ENCODE results near the gene GYS1.

Gene GYS1

GRCh38 chr19:48966541-48967345 is 26.4 kb downstream of the GYS1 start:
- FAIRE-seq (no peak), DNase-seq (ENCODE audit: insufficient read length, low spot score) (no peak)
- no peak for TF ChIP-seq POLR2A (IDR thresholded peaks at IDR 0.05; ENCODE audit: low read depth, low read length)

- no peak for DNase-seq (ENCODE audit: insufficient read length, low spot score)
- no peak for TF ChIP-seq POLR2A (IDR thresholded peaks at IDR 0.05; ENCODE audit: low read depth, low read length)
- FAIRE-seq: no peak
Measured at GRCh38 chr19:48965806-48966540, 27.1 kb downstream of the GYS1 start.

- FAIRE-seq (no peak), DNase-seq (ENCODE audit: insufficient read length, low spot score) (peak; percentile 62)
- TF ChIP-seq POLR2A (IDR thresholded peaks at IDR 0.05; ENCODE audit: low read depth, low read length): peak; percentile 97
Measured at GRCh38 chr19:48965040-48965805, 27.9 kb downstream of the GYS1 start, which contains the start of gene FTL. FTL (plus strand) TSS chr19:48965309; CDS start chr19:48965508, 199 bp downstream.

- FAIRE-seq: no peak
- TF ChIP-seq POLR2A (IDR thresholded peaks at IDR 0.05; ENCODE audit: low read depth, low read length): no peak
Measured at GRCh38 chr19:48964205-48965039, 28.7 kb downstream of the GYS1 start.

GRCh38 chr19:48963371-48964204 is 29.5 kb downstream of the GYS1 start:
- TF ChIP-seq POLR2A (IDR thresholded peaks at IDR 0.05; ENCODE audit: low read depth, low read length): no peak
- DNase-seq (ENCODE audit: insufficient read length, low spot score) (peak; percentile 55), FAIRE-seq (no peak)

More at GRCh38 chr19:48964205-48965039, 28.7 kb downstream of the GYS1 start:
- no peak for DNase-seq (ENCODE audit: insufficient read length, low spot score)

GRCh38 chr19:48962849-48963165 is 30.3 kb downstream of the GYS1 start:
- TF ChIP-seq POLR2A (IDR thresholded peaks at IDR 0.05; ENCODE audit: low read depth, low read length): no peak
- DNase-seq (ENCODE audit: insufficient read length, low spot score) (no peak), FAIRE-seq (no peak)

- DNase-seq (ENCODE audit: insufficient read length, low spot score): peak; percentile 68
- no peak; the same call in 1 of the 2 replicates for TF ChIP-seq POLR2A (IDR thresholded peaks at IDR 0.05; ENCODE audit: low read depth, low read length)
- peak; percentile 43 for FAIRE-seq
Measured at GRCh38 chr19:48962029-48962848, 30.9 kb downstream of the GYS1 start.

- DNase-seq (ENCODE audit: insufficient read length, low spot score) (no peak), FAIRE-seq (no peak)
- TF ChIP-seq POLR2A (IDR thresholded peaks at IDR 0.05; ENCODE audit: low read depth, low read length): no peak
Measured at GRCh38 chr19:48961673-48962028, 31.5 kb downstream of the GYS1 start.

GRCh38 chr19:48961051-48961649 is 32.0 kb downstream of the GYS1 start:
- TF ChIP-seq POLR2A (IDR thresholded peaks at IDR 0.05; ENCODE audit: low read depth, low read length): no peak
- DNase-seq (ENCODE audit: insufficient read length, low spot score) (no peak), FAIRE-seq (no peak)

- no peak for TF ChIP-seq POLR2A (IDR thresholded peaks at IDR 0.05; ENCODE audit: low read depth, low read length)
- DNase-seq (ENCODE audit: insufficient read length, low spot score): no peak
- no peak for FAIRE-seq
Measured at GRCh38 chr19:48959341-48960239, 33.5 kb downstream of the GYS1 start.
